ENCODE results near the gene GTPBP6.
A peak's percentile ranks its signal among the peaks of the same experiment; 100 is the strongest.

GTPBP6 gene

DNA sequence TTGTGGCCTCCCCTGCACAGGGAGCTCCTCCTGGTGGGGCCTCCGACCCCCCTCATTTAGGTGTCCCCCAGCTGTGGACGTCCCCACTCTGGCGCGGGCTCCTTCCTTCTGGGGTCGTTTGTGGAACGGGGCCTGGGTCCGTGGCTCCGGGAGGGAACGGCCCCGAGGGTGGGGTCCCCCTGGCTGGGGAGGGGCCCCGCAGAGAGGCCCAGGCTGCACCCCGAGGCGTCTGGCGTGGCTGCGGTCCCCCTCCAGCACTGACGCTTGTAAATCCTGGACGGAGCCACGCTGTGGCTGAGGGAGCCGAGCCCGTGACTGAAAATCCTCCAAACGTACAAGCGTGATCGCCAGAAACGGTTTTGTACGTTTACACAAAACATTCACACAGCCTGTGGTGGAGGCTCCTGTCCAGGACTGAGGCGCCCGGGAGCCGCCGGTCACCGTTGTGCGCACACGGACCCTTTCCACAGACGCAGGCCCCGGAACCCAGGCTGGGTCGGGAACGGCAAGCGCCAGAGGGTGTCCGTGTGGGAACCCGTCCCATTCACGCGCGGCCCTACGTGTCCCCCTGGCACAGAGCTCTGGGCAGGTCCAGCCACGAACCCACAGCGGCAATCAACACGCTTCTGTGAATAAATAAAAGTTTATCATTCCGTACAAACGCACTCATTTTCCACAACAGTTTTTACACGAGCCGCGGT lies 15.2 kb upstream of the GTPBP6 start:
- TF ChIP-seq, protein P1, sequence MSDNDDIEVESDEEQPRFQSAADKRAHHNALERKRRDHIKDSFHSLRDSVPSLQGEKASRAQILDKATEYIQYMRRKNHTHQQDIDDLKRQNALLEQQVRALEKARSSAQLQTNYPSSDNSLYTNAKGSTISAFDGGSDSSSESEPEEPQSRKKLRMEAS (IDR thresholded peaks at IDR 0.05; ENCODE audit: low read depth, low read length) = no peak
- TF ChIP-seq POLR2A (IDR thresholded peaks at IDR 0.05; ENCODE audit: extremely low read depth, insufficient read length) = no peak
- TF ChIP-seq MYC (IDR thresholded peaks at IDR 0.05; ENCODE audit: low read depth, low read length) = no peak
- TF ChIP-seq, protein P2, sequence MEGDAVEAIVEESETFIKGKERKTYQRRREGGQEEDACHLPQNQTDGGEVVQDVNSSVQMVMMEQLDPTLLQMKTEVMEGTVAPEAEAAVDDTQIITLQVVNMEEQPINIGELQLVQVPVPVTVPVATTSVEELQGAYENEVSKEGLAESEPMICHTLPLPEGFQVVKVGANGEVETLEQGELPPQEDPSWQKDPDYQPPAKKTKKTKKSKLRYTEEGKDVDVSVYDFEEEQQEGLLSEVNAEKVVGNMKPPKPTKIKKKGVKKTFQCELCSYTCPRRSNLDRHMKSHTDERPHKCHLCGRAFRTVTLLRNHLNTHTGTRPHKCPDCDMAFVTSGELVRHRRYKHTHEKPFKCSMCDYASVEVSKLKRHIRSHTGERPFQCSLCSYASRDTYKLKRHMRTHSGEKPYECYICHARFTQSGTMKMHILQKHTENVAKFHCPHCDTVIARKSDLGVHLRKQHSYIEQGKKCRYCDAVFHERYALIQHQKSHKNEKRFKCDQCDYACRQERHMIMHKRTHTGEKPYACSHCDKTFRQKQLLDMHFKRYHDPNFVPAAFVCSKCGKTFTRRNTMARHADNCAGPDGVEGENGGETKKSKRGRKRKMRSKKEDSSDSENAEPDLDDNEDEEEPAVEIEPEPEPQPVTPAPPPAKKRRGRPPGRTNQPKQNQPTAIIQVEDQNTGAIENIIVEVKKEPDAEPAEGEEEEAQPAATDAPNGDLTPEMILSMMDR (IDR thresholded peaks at IDR 0.05; ENCODE audit: low read depth, low read length) = no peak
- H3K4me3 ChIP-seq (ENCODE audit: low read depth, low read length) = no peak overlapping the region
- no peak for DNase-seq (ENCODE audit: low read depth)

DNA sequence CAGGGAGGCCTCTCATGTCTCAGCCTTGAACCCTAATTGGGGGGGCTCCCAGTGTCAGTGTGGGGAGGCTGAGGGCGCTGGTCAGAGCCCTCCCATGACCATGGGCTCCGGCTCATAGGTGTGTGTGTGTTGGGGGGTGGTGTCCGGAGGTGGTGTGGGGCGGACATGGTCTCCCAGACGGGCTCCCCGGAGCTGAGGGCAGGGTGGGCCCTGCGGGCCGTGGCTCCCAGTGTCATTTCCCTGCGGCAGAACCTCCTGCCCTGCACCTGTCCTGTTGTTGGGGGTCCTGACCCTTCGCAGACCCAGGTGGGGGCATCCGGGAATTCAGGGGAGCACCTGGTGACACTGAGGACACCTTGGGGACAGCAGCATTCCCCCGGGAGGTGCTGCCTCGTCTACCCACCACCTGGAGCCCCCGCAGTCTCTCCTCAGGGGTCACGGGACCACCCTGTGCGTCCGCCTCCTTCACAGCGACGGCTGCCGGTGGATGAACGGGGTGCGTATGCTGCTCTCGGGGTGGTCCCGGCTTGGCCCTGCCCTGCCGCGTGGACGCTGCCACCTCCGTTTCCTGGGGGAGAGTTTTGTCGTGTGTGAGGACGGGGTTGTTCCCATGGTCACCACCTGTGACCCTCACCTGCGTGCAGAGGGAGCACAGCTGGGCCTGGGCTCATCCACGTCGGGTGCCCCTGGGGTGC lies 14.5 kb upstream of the GTPBP6 start:
- no peak for DNase-seq (ENCODE audit: low read depth)
- H3K4me3 ChIP-seq (ENCODE audit: low read depth, low read length) = no peak overlapping the region
- TF ChIP-seq MYC (IDR thresholded peaks at IDR 0.05; ENCODE audit: low read depth, low read length) = no peak
- no peak for TF ChIP-seq POLR2A (IDR thresholded peaks at IDR 0.05; ENCODE audit: extremely low read depth, insufficient read length)
- TF ChIP-seq, protein P1 (IDR thresholded peaks at IDR 0.05; ENCODE audit: low read depth, low read length) = no peak
- TF ChIP-seq, protein P2 (IDR thresholded peaks at IDR 0.05; ENCODE audit: low read depth, low read length) = no peak

DNA sequence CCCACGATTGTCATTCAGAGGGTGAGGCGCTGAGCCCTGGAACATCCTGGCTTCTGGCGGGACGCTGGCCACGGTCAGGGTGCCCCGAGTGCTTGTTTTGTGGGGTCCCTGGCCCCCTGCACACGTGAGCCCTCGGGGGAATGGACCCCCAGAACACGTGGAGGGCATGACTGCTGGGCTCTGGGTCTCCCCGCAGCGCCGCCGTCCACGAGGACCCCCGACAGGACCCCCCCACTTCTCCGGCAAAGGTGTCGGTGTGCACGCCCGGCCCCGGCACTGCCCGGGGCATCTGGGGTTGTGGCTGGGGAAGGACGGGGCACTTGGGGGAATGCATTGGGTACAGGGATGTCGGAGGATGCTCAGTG lies 13.9 kb upstream of the GTPBP6 start:
- TF ChIP-seq, protein P1 (IDR thresholded peaks at IDR 0.05; ENCODE audit: low read depth, low read length) = no peak
- TF ChIP-seq POLR2A (IDR thresholded peaks at IDR 0.05; ENCODE audit: extremely low read depth, insufficient read length) = no peak
- TF ChIP-seq, protein P2 (IDR thresholded peaks at IDR 0.05; ENCODE audit: low read depth, low read length) = no peak
- no peak for TF ChIP-seq MYC (IDR thresholded peaks at IDR 0.05; ENCODE audit: low read depth, low read length)
- H3K4me3 ChIP-seq (ENCODE audit: low read depth, low read length) = no peak overlapping the region
- DNase-seq (ENCODE audit: low read depth) = no peak

DNA sequence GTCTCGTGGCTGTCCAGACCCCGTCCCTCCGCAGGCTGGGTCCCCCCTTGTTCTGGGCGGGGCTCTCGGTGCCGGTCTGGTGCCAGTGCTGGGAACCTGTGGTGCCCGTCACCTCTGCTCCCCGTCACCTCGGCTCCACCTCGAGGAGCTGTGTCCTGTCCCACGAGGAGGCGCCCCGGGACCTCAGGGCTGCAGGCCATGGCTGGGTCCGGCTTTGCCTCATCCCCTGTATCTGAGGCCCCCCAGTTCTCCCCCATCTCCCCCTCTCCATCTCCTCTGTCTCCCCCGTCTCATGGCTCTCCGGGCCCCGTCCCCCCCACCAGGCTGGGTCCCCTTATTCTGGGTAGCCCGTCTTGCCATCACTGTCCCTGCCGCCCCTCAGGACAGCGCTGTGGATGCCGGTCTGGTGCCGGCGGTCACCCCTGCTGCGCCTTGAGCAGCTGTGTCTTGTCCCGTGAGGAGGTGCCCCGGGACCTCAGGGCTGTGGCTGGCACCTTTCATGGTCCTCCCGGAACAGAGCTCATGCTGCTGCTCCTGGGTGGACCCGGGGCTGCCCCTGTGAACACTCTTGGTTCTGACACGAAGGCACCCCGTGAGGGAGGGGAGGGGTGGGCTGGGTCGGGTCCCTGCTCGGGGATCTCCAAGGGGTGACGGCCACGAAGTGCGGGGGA lies 13.4 kb upstream of the GTPBP6 start:
- H3K4me3 ChIP-seq (ENCODE audit: low read depth, low read length) = no peak overlapping the region
- no peak for DNase-seq (ENCODE audit: low read depth)
- TF ChIP-seq, protein P1 (IDR thresholded peaks at IDR 0.05; ENCODE audit: low read depth, low read length) = no peak
- TF ChIP-seq POLR2A (IDR thresholded peaks at IDR 0.05; ENCODE audit: extremely low read depth, insufficient read length) (no peak), MYC (IDR thresholded peaks at IDR 0.05; ENCODE audit: low read depth, low read length) (no peak)
- TF ChIP-seq, protein P2 (IDR thresholded peaks at IDR 0.05; ENCODE audit: low read depth, low read length) = no peak

DNA sequence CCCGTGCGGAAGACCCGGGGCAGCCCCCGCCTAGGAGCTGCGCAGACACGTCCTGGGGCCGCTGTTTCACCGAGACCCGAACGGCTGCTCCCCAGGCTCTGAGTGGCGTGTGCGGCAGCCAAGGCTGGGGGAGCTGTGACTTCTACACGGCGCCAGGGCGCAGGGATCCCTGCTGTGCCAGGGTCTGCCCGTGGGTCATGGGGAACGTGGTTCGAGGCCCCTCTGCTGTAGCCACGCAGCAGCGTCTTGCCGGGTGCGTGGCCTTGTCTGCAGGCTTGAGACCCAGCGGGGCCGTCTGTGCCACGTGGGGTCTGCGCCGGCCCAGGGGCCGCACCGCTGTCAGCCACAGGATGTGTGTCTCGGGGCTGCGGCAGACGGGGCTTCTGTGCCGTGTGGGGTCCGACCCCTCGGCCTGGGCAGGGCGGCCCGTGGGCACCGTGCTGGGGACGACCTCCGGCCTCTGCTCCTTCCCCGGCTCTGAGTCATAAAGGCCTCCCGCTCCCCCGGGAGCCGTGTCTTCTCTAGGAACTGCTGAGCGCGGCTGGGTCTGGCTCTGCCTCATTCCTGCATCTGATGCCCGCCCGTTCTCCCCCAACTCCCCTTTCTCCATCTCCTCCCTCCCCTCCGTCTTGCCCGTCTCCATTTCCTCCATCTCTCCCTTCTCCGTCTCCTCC lies 12.7 kb upstream of the GTPBP6 start:
- TF ChIP-seq, protein P2 (IDR thresholded peaks at IDR 0.05; ENCODE audit: low read depth, low read length) = no peak
- TF ChIP-seq POLR2A (IDR thresholded peaks at IDR 0.05; ENCODE audit: extremely low read depth, insufficient read length) = no peak
- TF ChIP-seq, protein P1 (IDR thresholded peaks at IDR 0.05; ENCODE audit: low read depth, low read length) = no peak
- TF ChIP-seq MYC (IDR thresholded peaks at IDR 0.05; ENCODE audit: low read depth, low read length) = no peak
- H3K4me3 ChIP-seq (ENCODE audit: low read depth, low read length) = no peak overlapping the region
- DNase-seq (ENCODE audit: low read depth) = peak; percentile 56

All from NB4 (cell line).